HepG2 (cell line): ENCODE results near the gene PRR14. TPM values are rescaled to one million over a fixed set of nuclear protein-coding genes. Genes with fewer than 3 reads are reported as not detected.

Experiments used
- ARID5B ChIP-seq: IDR thresholded peaks from 2 replicates; pipeline ENCODE4 v1.4.0; 2020; ENCODE audit warnings: mild to moderate bottlenecking, missing genetic modification reagents
- ATF6 ChIP-seq: sonication (generic); formaldehyde crosslinking; conservative IDR thresholded peaks from 2 replicates; pipeline ENCODE4 v1.4.0; 2020; ENCODE audit warnings: missing genetic modification reagents
- CBX1 ChIP-seq: IDR thresholded peaks from one replicate; pipeline ENCODE4 v1.6.1; 2016; ENCODE audit warnings: antibody characterized with exemption, low read depth
- CHD4 ChIP-seq: fragments of 200-600 bp; sonication (generic); IDR thresholded peaks from 2 replicates; pipeline ENCODE4 v1.7.0; 2017; ENCODE audit warnings: mild to moderate bottlenecking, low read length, borderline replicate concordance
- CREB1 ChIP-seq, 2 experiments: fragments of 450-650 bp in 1 of 2; IDR thresholded peaks; 2 replicates each; pipeline ENCODE4 v1.6.1; 2016 to 2017; ENCODE audit warnings: control low read depth in 1 of 2, mild to moderate bottlenecking in 1 of 2, missing compliant biosample characterization in 1 of 2, missing genetic modification characterization in 1 of 2
- CREB3 ChIP-seq: sonication (generic); formaldehyde crosslinking; IDR thresholded peaks from 2 replicates; pipeline ENCODE4 v1.5.0; 2020; ENCODE audit warnings: missing genetic modification reagents
- DRAP1 ChIP-seq: IDR thresholded peaks from 2 replicates; pipeline ENCODE4 v1.6.1; 2016; ENCODE audit warnings: missing genetic modification reagents, missing compliant biosample characterization
- KAT8 ChIP-seq: IDR thresholded peaks from 2 replicates; pipeline ENCODE4 v1.6.1; 2016; ENCODE audit warnings: missing genetic modification reagents, missing compliant biosample characterization
- MLLT10 ChIP-seq: sonication (generic); formaldehyde crosslinking; IDR thresholded peaks from 2 replicates; pipeline ENCODE4 v1.4.0; 2020; ENCODE audit warnings: missing genetic modification reagents
- NCOR1 ChIP-seq: fragments of 200-600 bp; sonication (generic); IDR thresholded peaks from 2 replicates; pipeline ENCODE4 v1.7.0; 2017; ENCODE audit warnings: antibody characterized with exemption, low read length, borderline replicate concordance
- NFE2 ChIP-seq: sonication (generic); formaldehyde crosslinking; IDR thresholded peaks from 2 replicates; pipeline ENCODE4 v1.4.0; 2020; ENCODE audit warnings: missing genetic modification reagents
- TOPORS ChIP-seq: sonication (generic); formaldehyde crosslinking; IDR thresholded peaks from 2 replicates; pipeline ENCODE4 v1.8.0; 2023; ENCODE audit warnings: mild to moderate bottlenecking, missing genetic modification reagents
- TRIM24 ChIP-seq: sonication (generic); formaldehyde crosslinking; IDR thresholded peaks from 2 replicates; pipeline ENCODE4 v1.8.0; 2022; ENCODE audit warnings: mild to moderate bottlenecking, missing genetic modification reagents
- ZBTB49 ChIP-seq: sonication (generic); formaldehyde crosslinking; IDR thresholded peaks from 2 replicates; pipeline ENCODE4 v1.4.0; 2020; ENCODE audit warnings: missing genetic modification reagents, borderline replicate concordance
- ZBTB7A ChIP-seq: sonication (generic); formaldehyde crosslinking; IDR thresholded peaks from 2 replicates; pipeline ENCODE4 v1.8.0; 2022; ENCODE audit warnings: mild to moderate bottlenecking, missing genetic modification reagents
- ZFP36L1 ChIP-seq: sonication (generic); formaldehyde crosslinking; IDR thresholded peaks from 2 replicates; pipeline ENCODE4 v1.8.0; 2022; ENCODE audit warnings: mild to moderate bottlenecking, missing genetic modification reagents, moderate library complexity
- ZNF225 ChIP-seq: sonication (generic); formaldehyde crosslinking; IDR thresholded peaks from 2 replicates; pipeline ENCODE4 v1.4.0; 2020; ENCODE audit warnings: mild to moderate bottlenecking, missing genetic modification reagents
- ZNF549 ChIP-seq: sonication (generic); formaldehyde crosslinking; IDR thresholded peaks from 2 replicates; pipeline ENCODE4 v1.5.0; 2020; ENCODE audit warnings: missing genetic modification reagents
- ZNF678 ChIP-seq: sonication (generic); formaldehyde crosslinking; IDR thresholded peaks from 2 replicates; pipeline ENCODE4 v1.4.0; 2020; ENCODE audit warnings: mild to moderate bottlenecking, missing genetic modification reagents
- polyA plus RNA-seq, 8 experiments: library from polyadenylated mRNA; depleted of rRNA in 3 of 8; stranded (reverse) in 7 of 8; unstranded in 1 of 8; fragments of >200 nt; fragmentation: Illumina TruSeq in 4 of 8; extraction: Trizol in 4 of 8; gene quantifications; 2 replicates each; pipeline versions ENCODE4 v1.2.1 to v1.2.3, GENCODE V29; 2011 to 2016; ENCODE audit warnings: low read depth in 4 of 8, missing spikeins in 1 of 8, mixed read lengths in 1 of 8; ENCODE audit not compliant: insufficient read depth in 1 of 8
- total RNA-seq, 5 experiments: library from RNA; depleted of rRNA; stranded (reverse); fragments of >200 nt; fragmentation: Illumina TruSeq; extraction: Trizol; gene quantifications; 2 replicates each; pipeline ENCODE4 v1.2.3, GENCODE V29; 2016; ENCODE audit warnings: low read depth in 1 of 5

PRR14 gene
- total and polyA plus RNA-seq, 2 of the 13 experiments (the other 11 are each of a cell fraction or from before 2014, with no cell fraction given) = 8.4 to 11.0 TPM

GRCh38 chr16:30658731-30659506 lies 8.2 kb downstream of the PRR14 start (continued):
- TF ChIP-seq ZBTB49 (CRISPR knock-in tag) (no peak), ZFP36L1 (CRISPR knock-in tag) (0 out of 2 replicates have a peak, but pooled peaks have one; percentile 52), ATF6 (no peak), CHD4 (no peak; the same call in 1 of the 2 replicates), NCOR1 (no peak), ZNF678 (CRISPR knock-in tag) (no peak; the same call in 1 of the 2 replicates), CBX1 (no peak), NFE2 (CRISPR knock-in tag) (no peak), KAT8 (CRISPR knock-in tag) (peak; percentile 14; the same call in 1 of the 2 replicates), MLLT10 (CRISPR knock-in tag) (no peak), ZNF225 (CRISPR knock-in tag) (no peak), TOPORS (CRISPR knock-in tag) (0 out of 2 replicates have a peak, but pooled peaks have one; percentile 71), CREB1 (IDR thresholded peaks at IDR 0.05) (no peak), CREB1 (CRISPR knock-in tag; IDR thresholded peaks at IDR 0.05) (no peak), CREB3 (CRISPR knock-in tag) (peak; percentile 86), ARID5B (CRISPR knock-in tag) (peak; percentile 4; the same call in 1 of the 2 replicates), TRIM24 (no peak), ZNF549 (CRISPR knock-in tag) (no peak), ZBTB7A (CRISPR knock-in tag) (no peak), DRAP1 (0 out of 2 replicates have a peak, but pooled peaks have one; percentile 10)
